Cerebellar nuclear complex (tissue), 1 donor: ENCODE data around the gene SLC44A4.
"Not testable (repeated sequence)": the region's sequence is repeated elsewhere in the genome, so short reads cannot be mapped to it uniquely, and the experiment has no call there.

ENCODE experiments used
- DNase-seq, 2 experiments: peaks; one replicate each; lab custom pipeline; 2025; lab: John Stamatoyannopoulos, UW

SLC44A4 gene

GRCh38 chr6:31827286-31828079 lies 51.3 kb downstream of the SLC44A4 start, which contains the start of gene HSPA1B:
Gene HSPA1B, plus strand, starts transcription at chr6:31827738. Its CDS starts 213 bp downstream, at chr6:31827951.
- peak; percentile 91 to 97 for DNase-seq

GRCh38 chr6:31826793-31827285 lies 52.0 kb downstream of the SLC44A4 start:
- no peak for DNase-seq

GRCh38 chr6:31825553-31825952 lies 53.2 kb downstream of the SLC44A4 start:
- no peak for DNase-seq

GRCh38 chr6:31823592-31824196 lies 55.1 kb downstream of the SLC44A4 start:
- DNase-seq = not testable (repeated sequence)

- no peak for DNase-seq
These were observed 56.6 kb downstream of the SLC44A4 start for GRCh38 chr6:31822036-31822821.

- DNase-seq = peak in 1 of 2 experiments; percentile 42
These were observed 57.3 kb downstream of the SLC44A4 start for GRCh38 chr6:31821301-31822035.

- DNase-seq = not testable (repeated sequence)
These were observed 58.4 kb downstream of the SLC44A4 start for GRCh38 chr6:31820399-31820798.

GRCh38 chr6:31819871-31820299 lies 58.9 kb downstream of the SLC44A4 start:
- DNase-seq = no peak

GRCh38 chr6:31817929-31818511 lies 60.8 kb downstream of the SLC44A4 start:
- not testable (repeated sequence) for DNase-seq

GRCh38 chr6:31817133-31817928 lies 61.5 kb downstream of the SLC44A4 start:
- not testable (repeated sequence) for DNase-seq

- peak; percentile 67 to 88 for DNase-seq
These were observed 63.6 kb downstream of the SLC44A4 start, which contains the start of the genes HSPA1A and HSPA1L for GRCh38 chr6:31815025-31815838. Gene HSPA1A, plus strand, starts transcription at chr6:31815543. Its CDS starts 214 bp downstream, at chr6:31815757. Gene HSPA1L, minus strand, starts transcription at chr6:31815283. Its CDS starts 3,311 bp downstream, at chr6:31811972.

GRCh38 chr6:31814677-31815024 lies 64.1 kb downstream of the SLC44A4 start:
- DNase-seq = peak; percentile 79 to 84

- no peak for DNase-seq
These were observed 65.3 kb downstream of the SLC44A4 start for GRCh38 chr6:31813465-31813849.
